Measurements from ENCODE around the gene CETP.
"Not testable (repeated sequence)": the region's sequence is repeated elsewhere in the genome, so short reads cannot be mapped to it uniquely, and the experiment has no call there.

Gene CETP

GRCh38 chr16:56973294-56973689 lies 11.5 kb downstream of the CETP start:
- no peak for TF ChIP-seq CTCF (conservative IDR thresholded peaks at IDR 0.05; ENCODE audit: low read depth)

GRCh38 chr16:56973899-56974298 lies 12.1 kb downstream of the CETP start:
- POLR2A ChIA-PET (ENCODE audit: low non-redundant PET); H3K27ac ChIP-seq; CTCF ChIA-PET; DNase-seq (ENCODE audit: low spot score): not testable (repeated sequence)

More at GRCh38 chr16:56973294-56973689, 11.5 kb downstream of the CETP start:
- POLR2A ChIA-PET (ENCODE audit: low non-redundant PET): no interaction called here
- no peak for DNase-seq (ENCODE audit: low spot score)
- CTCF ChIA-PET: no interaction called here
- no peak overlapping the region for H3K27ac ChIP-seq

- POLR2A ChIA-PET (ENCODE audit: low non-redundant PET): no interaction called here
- CTCF ChIA-PET: no interaction called here
- DNase-seq (ENCODE audit: low spot score): no peak
- no peak overlapping the region for H3K27ac ChIP-seq
- no peak for TF ChIP-seq CTCF (conservative IDR thresholded peaks at IDR 0.05; ENCODE audit: low read depth)
These were observed 13.0 kb downstream of the CETP start for GRCh38 chr16:56974549-56975300.

- ChIA-PET CTCF (interaction anchor here (0.6 kb wide), 1 partner anchor 16 kb away, joined by 3 read pairs; no protein-coding TSS in a partner anchor), POLR2A (ENCODE audit: low non-redundant PET) (no interaction called here)
- DNase-seq (ENCODE audit: low spot score): no peak
- no peak overlapping the region for H3K27ac ChIP-seq
- no peak for TF ChIP-seq CTCF (conservative IDR thresholded peaks at IDR 0.05; ENCODE audit: low read depth)
These were observed 14.0 kb downstream of the CETP start for GRCh38 chr16:56975714-56976113.

GRCh38 chr16:56977216-56977615 lies 15.5 kb downstream of the CETP start:
- TF ChIP-seq CTCF (conservative IDR thresholded peaks at IDR 0.05; ENCODE audit: low read depth): no peak
- H3K27ac ChIP-seq: no peak overlapping the region
- CTCF ChIA-PET: no interaction called here
- POLR2A ChIA-PET (ENCODE audit: low non-redundant PET): no interaction called here
- no peak for DNase-seq (ENCODE audit: low spot score)

- ChIA-PET CTCF (interaction anchor here (0.7 to 0.9 kb wide), 2 partner anchors 12 to 19 kb away, joined by 3 to 5 read pairs; no protein-coding TSS in a partner anchor), POLR2A (ENCODE audit: low non-redundant PET) (no interaction called here)
- H3K27ac ChIP-seq: no peak overlapping the region
- no peak for TF ChIP-seq CTCF (conservative IDR thresholded peaks at IDR 0.05; ENCODE audit: low read depth)
- DNase-seq (ENCODE audit: low spot score): no peak
These were observed 16.2 kb downstream of the CETP start for GRCh38 chr16:56977823-56978430.

GRCh38 chr16:56980201-56980535 lies 18.4 kb downstream of the CETP start:
- no peak for DNase-seq (ENCODE audit: low spot score)
- CTCF ChIA-PET: no interaction called here
- H3K27ac ChIP-seq: no peak overlapping the region
- POLR2A ChIA-PET (ENCODE audit: low non-redundant PET): no interaction called here
- no peak for TF ChIP-seq CTCF (conservative IDR thresholded peaks at IDR 0.05; ENCODE audit: low read depth)

Measured in RWPE1 (cell line).